GM18951 (cell line): ENCODE measurements around the gene MTLN.
"Not testable (repeated sequence)": the region's sequence is repeated elsewhere in the genome, so short reads cannot be mapped to it uniquely, and the experiment has no call there.

Experiments used
- POLR2A ChIP-seq: IDR thresholded peaks from 4 replicates; pipeline ENCODE4 v1.6.1; 2011; ENCODE audit warnings: mild to moderate bottlenecking; ENCODE audit not compliant: insufficient read length, insufficient read depth; ENCODE audit errors: extremely low read depth
- in situ Hi-C: fragments of 300-500 bp; cut with MboI; formaldehyde crosslinking; loops from one replicate; pipeline ENCODE4 v1.12.0; 2022; ENCODE audit warnings: low sequenced_read_pairs, mixed read lengths, inconsistent platforms; ENCODE audit not compliant: unreplicated experiment

Gene MTLN

GRCh38 chr2:110216199-110216598, 3.9 kb upstream of the MTLN start:
- TF ChIP-seq POLR2A, result no peak
- in situ Hi-C loops, result loop anchor here (25.0 kb wide), 1 partner anchor 279 kb away; no protein-coding TSS in a partner anchor

GRCh38 chr2:110215566-110216158, 3.3 kb upstream of the MTLN start:
- in situ Hi-C loops, result loop anchor here (25.0 kb wide), 1 partner anchor 278 kb away; no protein-coding TSS in a partner anchor
- no peak for TF ChIP-seq POLR2A

GRCh38 chr2:110215091-110215490, 2.7 kb upstream of the MTLN start:
- in situ Hi-C loops, result loop anchor here (25.0 kb wide), 1 partner anchor 278 kb away; no protein-coding TSS in a partner anchor
- no peak for TF ChIP-seq POLR2A

DNA sequence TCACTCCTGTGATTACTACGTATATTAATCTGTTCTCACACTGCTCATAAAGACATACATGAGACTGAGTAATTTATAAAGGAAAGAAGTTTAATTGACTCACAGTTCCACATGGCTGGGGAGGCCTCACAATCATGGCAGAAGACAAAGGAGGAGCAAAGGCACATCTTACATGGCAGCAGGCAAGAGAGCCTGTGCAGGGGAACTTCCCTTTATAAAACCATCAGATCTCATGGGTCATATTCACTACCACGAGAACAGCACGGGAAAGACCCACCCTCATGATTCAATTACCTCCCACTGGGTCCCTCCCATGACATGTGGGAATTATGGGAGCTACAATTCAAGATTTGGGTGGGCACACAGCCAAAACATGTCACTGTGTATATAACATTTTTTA, 1.2 kb upstream of the MTLN start:
- in situ Hi-C loops, result loop anchor here (25.0 kb wide), 1 partner anchor 276 kb away; no protein-coding TSS in a partner anchor

GRCh38 chr2:110205660-110206455, 6.5 kb downstream of the MTLN start:
- in situ Hi-C loops, result loop anchor here (25.0 kb wide), 1 partner anchor 269 kb away; no protein-coding TSS in a partner anchor
- TF ChIP-seq POLR2A, result no peak

DNA sequence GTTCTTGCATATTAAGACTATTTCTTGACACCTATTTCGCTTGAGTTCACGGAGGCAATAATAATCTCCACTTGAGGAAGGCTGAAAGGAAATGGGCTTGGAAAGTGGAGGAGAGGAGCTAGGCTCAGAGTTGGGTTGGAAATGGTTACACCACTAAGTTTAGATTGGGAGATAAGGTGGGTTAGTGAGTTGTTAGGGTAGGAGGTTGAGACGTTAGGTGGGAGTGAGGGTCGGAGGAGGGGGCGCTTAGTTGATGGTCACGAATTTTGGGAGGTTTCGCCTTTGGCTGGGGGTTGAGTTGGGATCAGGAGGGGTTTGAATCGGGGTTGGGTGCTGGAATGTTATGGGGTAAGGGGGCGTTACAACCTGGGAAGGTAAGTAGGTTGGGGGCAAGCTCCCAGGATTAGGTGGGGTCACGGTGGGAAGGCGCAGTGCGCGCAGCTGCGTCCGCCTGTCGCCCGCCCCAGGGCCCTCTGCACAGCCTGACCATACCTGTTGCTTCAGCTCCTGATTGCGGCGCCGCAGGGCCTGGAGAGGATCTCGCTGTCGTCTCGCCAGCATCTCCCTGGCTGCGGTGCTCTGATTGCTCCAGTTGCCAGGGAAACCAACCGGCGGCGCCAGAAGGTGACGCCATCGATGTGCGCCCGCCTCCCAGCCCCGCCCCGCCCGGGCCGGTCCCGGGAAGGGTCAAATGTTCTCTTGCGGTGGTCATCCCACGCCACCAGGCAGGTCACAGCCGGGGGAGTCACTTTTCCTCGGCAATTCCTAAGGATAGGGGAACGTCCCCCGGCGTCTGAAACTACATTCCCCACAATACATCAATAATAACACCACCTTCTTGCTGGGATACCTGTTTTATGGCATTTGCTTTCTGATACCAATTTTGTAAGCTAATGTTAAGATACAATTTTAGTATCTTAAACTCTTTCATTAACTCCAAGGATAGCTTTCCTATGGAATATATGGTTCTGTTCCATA, 7.7 kb downstream of the MTLN start, which contains the start of gene NPHP1:
Gene NPHP1, minus strand, starts transcription at position 606 of the 978 bp plus-strand sequence. Its CDS starts 45 bp downstream, at position 561.
- TF ChIP-seq POLR2A, result peak; percentile 73
- in situ Hi-C loops, result loop anchor here (25.0 kb wide), 1 partner anchor 267 kb away; no protein-coding TSS in a partner anchor

- in situ Hi-C loops, result no loop called here
- no peak for TF ChIP-seq POLR2A
These were observed 14.3 kb downstream of the MTLN start for GRCh38 chr2:110198016-110198415.

DNA sequence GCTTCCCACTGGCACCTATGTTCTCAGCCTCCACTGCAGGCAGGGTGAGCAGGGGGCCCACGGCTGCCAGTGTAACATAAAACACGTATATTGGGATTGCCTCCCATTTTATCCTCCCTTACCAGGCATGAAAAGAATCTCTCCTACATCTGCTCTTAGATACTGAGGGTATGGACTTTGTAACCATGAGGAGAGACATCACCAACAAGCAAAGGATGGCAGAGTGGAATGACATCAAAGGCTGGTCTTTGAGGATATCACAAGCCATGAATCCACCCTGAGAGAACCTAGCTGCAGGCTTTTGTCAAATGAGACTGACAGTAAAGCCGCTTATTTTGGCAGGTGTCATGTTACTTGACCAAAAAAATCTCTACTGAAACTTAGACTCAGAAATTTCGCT, 14.9 kb downstream of the MTLN start:
- TF ChIP-seq POLR2A, result no peak
- in situ Hi-C loops, result no loop called here

- in situ Hi-C loops, result not testable (repeated sequence)
These were observed 22.2 kb downstream of the MTLN start for GRCh38 chr2:110190169-110190568.

GRCh38 chr2:110182449-110182848, 29.9 kb downstream of the MTLN start:
- in situ Hi-C loops, result no loop called here
- TF ChIP-seq POLR2A, result no peak

DNA sequence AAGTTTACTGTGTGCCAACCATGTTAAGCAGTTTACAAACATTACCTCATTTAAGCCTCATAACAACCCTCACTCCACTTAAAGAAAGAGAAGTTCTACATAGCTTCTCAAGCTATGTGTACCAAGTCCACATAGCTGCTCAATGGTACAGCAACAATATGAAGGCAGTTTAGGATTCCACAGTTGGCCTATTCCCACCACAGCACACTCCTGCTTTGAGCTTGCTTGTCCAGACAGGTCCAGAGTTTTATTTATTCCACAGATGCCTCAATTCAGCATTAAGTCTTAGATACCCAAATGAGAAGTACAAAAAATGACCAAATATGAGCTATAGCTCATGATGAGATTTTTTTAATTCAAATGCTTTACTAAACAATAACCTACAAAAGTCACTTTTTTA, 32.3 kb downstream of the MTLN start:
- no peak for TF ChIP-seq POLR2A
- in situ Hi-C loops, result no loop called here

GRCh38 chr2:110173523-110173922, 38.8 kb downstream of the MTLN start:
- in situ Hi-C loops, result no loop called here
- no peak for TF ChIP-seq POLR2A

GRCh38 chr2:110172506-110172905, 39.8 kb downstream of the MTLN start:
- no peak for TF ChIP-seq POLR2A
- in situ Hi-C loops, result no loop called here
